Transverse colon (tissue), 4 donors: ENCODE results near the gene PAQR5. TPM values are rescaled to one million over a fixed set of nuclear protein-coding genes. Genes with fewer than 3 reads are reported as not detected.
A peak's percentile ranks its signal among the peaks of the same experiment; 100 is the strongest.

Experiments
- DNase-seq: peaks from one replicate; pipeline ENCODE4 v3.0.0-alpha.2; 2019
- H3K27ac ChIP-seq, 4 donors: fragments of 200-600 bp; sonication (generic); 2 replicates each; pipeline ENCODE4 v1.5.1; 2016 to 2018; ENCODE audit warnings: inconsistent platforms in 4 of 4
- H3K27me3 ChIP-seq: fragments of 200-600 bp; sonication (generic); 2 replicates; pipeline ENCODE4 v1.5.1; 2017; ENCODE audit warnings: inconsistent platforms
- H3K36me3 ChIP-seq, 4 donors: fragments of 200-600 bp; sonication (generic); 2 replicates each; pipeline ENCODE4 v1.5.1; 2017 to 2019; ENCODE audit warnings: inconsistent platforms in 4 of 4
- H3K4me1 ChIP-seq, 4 donors: fragments of 200-600 bp; sonication (generic); 2 replicates each; pipeline ENCODE4 v1.5.1; 2017 to 2020; ENCODE audit warnings: inconsistent platforms in 4 of 4
- H3K4me3 ChIP-seq, 4 donors: fragments of 200-600 bp; sonication (generic); 1 replicate in 1 of 4; 2 replicates in 3 of 4; pipeline versions ENCODE4 v1.5.1 to v1.6.1; 2017 to 2019; ENCODE audit warnings: inconsistent platforms in 4 of 4
- H3K9me3 ChIP-seq, 2 donors: fragments of 200-600 bp; sonication (generic); 2 replicates each; pipeline ENCODE4 v1.5.1; 2017 to 2019; ENCODE audit warnings: inconsistent platforms in 2 of 2
- EP300 ChIP-seq: sonication (generic); formaldehyde crosslinking; IDR thresholded peaks from one replicate; pipeline ENCODE4 v1.6.1; 2017; ENCODE audit warnings: antibody characterized with exemption, low read depth
- POLR2A ChIP-seq: fragments of 450-650 bp; IDR thresholded peaks from one replicate; pipeline ENCODE4 v1.6.1; 2016; ENCODE audit warnings: antibody characterized with exemption, mild to moderate bottlenecking, moderate library complexity
- POLR2AphosphoS5 ChIP-seq, 3 donors: sonication (generic); formaldehyde crosslinking; IDR thresholded peaks; one replicate each; pipeline ENCODE4 v1.6.1; 2016; ENCODE audit warnings: antibody characterized with exemption in 3 of 3
- WGBS, 2 donors: methylation state at CpG; one replicate each; pipeline ENCODE4 v1.1.5; 2018; ENCODE audit warnings: low coverage in 1 of 2; 5-methylcytosine and 5-hydroxymethylcytosine counted together
- in situ Hi-C, 4 donors: fragments of 200-750 bp; cut with MboI; loops; one replicate each; pipeline versions ENCODE4 v1.15.0 to v1.15.1; 2017; ENCODE audit warnings: low sequenced_read_pairs in 3 of 4, low pct_ligation_motif_present in 1 of 4, low pct_unique_long_range_greater_than_20kb in 1 of 4
- intact Hi-C: fragments of 100-400 bp; cut with DNase I; formaldehyde crosslinking; loops from one replicate; pipeline ENCODE4 v1.15.1; 2023; ENCODE audit warnings: low total_unique reads
- total RNA-seq, 4 donors: library from RNA; depleted of rRNA; stranded (reverse); fragments of >200 nt; gene quantifications; one replicate each; pipeline ENCODE4 v1.1.0, GENCODE V29; 2016
- TF ChIP-seq, protein P1 (sequence below), 5 experiments: fragments of 200-600 bp in 3 of 5; fragments of 450-650 bp in 2 of 5; sonication (generic) in 3 of 5; IDR thresholded peaks; 1 replicate in 2 of 5; 2 replicates in 3 of 5; pipeline ENCODE4 v1.5.1; 2016 to 2017; ENCODE audit warnings: antibody characterized with exemption in 5 of 5, inconsistent platforms in 3 of 5, mild to moderate bottlenecking in 2 of 5, moderate library complexity in 1 of 5

The PAQR5 gene
- total RNA-seq, 4 donors from 2014 or later, result 21.1 to 80.0 (median 48.9) TPM

DNA sequence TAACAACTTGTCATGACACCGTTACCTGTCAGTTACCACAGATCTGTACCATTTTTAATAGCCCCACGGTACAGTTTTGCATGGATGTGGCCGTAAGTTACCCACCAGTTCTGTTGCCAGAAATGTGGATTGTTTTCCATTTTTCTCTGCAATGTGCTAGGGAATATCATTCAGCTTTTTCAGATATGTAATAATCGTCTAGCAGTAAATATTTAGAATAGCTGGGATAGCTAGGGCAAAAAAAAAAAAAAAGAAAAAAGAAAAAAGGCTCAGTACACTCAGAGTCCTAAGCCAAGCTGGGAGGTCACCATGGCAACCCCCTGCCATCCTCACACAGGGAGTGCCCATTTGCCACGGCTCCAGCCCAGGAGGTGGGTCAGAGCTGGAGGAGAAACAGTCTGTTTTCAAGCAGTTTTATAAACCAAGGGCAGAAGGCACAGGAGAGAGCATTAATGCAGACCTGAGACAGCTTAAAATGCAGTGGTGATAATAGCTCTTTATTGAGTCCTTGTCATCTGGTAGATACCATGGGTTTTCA is 25.2 kb downstream of the PAQR5 start:
- no peaks in the 10 kb centered on the region for H3K9me3 ChIP-seq
- no peaks in the 10 kb centered on the region for H3K27me3 ChIP-seq
- no peak overlapping the region for H3K4me3 ChIP-seq
- H3K4me1 ChIP-seq, result peaks cover 0 to 71% (median 27%) of the 10 kb centered on the region in 4 donors
- DNase-seq, result no peak
- H3K27ac ChIP-seq, result peak overlapping the region in 1 of 4 donors; percentile 3
- H3K36me3 ChIP-seq, result no peaks in the 10 kb centered on the region
- 44 to 51% methylated on average over 5 of the region's 5 CpGs for WGBS, 2 donors
- intact Hi-C loops, result no loop called here
- in situ Hi-C loops, result no loop called here
- TF ChIP-seq POLR2A (no peak), POLR2AphosphoS5 (IDR thresholded peaks at IDR 0.05) (no peak), EP300 (no peak)
- TF ChIP-seq, protein P1, sequence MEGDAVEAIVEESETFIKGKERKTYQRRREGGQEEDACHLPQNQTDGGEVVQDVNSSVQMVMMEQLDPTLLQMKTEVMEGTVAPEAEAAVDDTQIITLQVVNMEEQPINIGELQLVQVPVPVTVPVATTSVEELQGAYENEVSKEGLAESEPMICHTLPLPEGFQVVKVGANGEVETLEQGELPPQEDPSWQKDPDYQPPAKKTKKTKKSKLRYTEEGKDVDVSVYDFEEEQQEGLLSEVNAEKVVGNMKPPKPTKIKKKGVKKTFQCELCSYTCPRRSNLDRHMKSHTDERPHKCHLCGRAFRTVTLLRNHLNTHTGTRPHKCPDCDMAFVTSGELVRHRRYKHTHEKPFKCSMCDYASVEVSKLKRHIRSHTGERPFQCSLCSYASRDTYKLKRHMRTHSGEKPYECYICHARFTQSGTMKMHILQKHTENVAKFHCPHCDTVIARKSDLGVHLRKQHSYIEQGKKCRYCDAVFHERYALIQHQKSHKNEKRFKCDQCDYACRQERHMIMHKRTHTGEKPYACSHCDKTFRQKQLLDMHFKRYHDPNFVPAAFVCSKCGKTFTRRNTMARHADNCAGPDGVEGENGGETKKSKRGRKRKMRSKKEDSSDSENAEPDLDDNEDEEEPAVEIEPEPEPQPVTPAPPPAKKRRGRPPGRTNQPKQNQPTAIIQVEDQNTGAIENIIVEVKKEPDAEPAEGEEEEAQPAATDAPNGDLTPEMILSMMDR (IDR thresholded peaks at IDR 0.05), result no peak

DNA sequence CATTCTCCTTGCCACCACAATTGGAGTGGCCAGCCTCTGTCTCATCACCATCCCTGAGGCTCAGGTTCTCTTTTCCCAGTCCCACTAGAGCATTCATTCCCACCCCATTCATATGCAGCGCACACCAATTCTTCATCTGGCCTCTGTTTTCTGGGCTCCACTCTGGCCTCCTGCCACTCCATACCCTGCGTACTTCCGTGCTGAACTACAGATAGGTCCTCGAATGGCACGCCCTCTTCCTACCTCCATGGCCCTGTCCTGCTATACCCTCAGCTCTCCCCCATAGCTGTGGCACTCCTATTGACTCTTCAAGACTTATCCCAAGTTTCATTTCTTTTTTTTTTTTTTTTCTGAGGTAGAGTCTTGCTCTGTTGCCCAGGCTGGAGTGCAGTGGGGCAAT is 25.9 kb downstream of the PAQR5 start:
- in situ Hi-C loops, result no loop called here
- no peaks in the 10 kb centered on the region for H3K9me3 ChIP-seq
- no peak for DNase-seq
- no peak for TF ChIP-seq EP300
- TF ChIP-seq, protein P1 (IDR thresholded peaks at IDR 0.05), result no peak
- no peak for TF ChIP-seq POLR2A
- no peak for TF ChIP-seq POLR2AphosphoS5 (IDR thresholded peaks at IDR 0.05)
- H3K4me1 ChIP-seq, result peaks cover 0 to 71% (median 29%) of the 10 kb centered on the region in 4 donors
- intact Hi-C loops, result no loop called here
- H3K36me3 ChIP-seq, result no peaks in the 10 kb centered on the region
- no peak overlapping the region for H3K4me3 ChIP-seq
- H3K27ac ChIP-seq, result no peak overlapping the region
- WGBS, 2 donors, result 90 to 96% methylated on average over 4 to 5 of the region's 5 CpGs
- H3K27me3 ChIP-seq, result no peaks in the 10 kb centered on the region

DNA sequence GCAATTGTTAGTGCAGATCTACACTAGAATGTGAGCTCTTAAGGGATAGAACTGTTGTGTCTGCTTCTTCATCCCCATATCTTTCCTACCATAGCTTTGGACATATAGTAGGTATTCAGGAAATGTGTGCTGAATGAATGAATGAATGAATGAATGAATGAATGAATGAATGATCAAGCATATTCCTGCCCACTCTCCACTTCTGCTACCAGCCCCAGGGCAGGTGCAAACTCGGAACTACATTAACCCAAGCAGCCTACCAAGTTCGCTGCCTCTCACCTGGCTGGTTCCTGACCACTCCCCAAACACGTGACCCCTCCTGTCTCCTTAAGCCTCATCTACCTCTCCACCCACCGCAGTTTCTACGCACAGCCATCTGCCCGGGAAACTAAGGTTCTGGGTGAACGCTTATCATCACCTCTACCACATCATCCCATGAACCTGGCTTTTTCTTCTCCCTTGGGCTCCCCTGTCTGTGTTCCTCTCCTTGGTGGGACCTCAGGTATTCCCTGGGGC is 26.8 kb downstream of the PAQR5 start:
- 68% methylated on average over 7 of the region's 7 CpGs; no CpG with 5 or more reads in 1 of the 2 donors for WGBS, 2 donors
- TF ChIP-seq POLR2AphosphoS5 (IDR thresholded peaks at IDR 0.05) (no peak), EP300 (no peak), POLR2A (no peak)
- TF ChIP-seq, protein P1 (IDR thresholded peaks at IDR 0.05), result no peak
- in situ Hi-C loops (no loop called here), intact Hi-C loops (no loop called here)
- DNase-seq, result no peak
- Histone ChIP-seq H3K4me1 (peaks cover 0 to 63% (median 27%) of the 10 kb centered on the region in 4 donors), H3K27me3 (no peaks in the 10 kb centered on the region), H3K36me3 (no peaks in the 10 kb centered on the region), H3K27ac (peak overlapping the region in 2 of 4 donors; percentile 13 to 24), H3K9me3 (no peaks in the 10 kb centered on the region), H3K4me3 (no peak overlapping the region)

DNA sequence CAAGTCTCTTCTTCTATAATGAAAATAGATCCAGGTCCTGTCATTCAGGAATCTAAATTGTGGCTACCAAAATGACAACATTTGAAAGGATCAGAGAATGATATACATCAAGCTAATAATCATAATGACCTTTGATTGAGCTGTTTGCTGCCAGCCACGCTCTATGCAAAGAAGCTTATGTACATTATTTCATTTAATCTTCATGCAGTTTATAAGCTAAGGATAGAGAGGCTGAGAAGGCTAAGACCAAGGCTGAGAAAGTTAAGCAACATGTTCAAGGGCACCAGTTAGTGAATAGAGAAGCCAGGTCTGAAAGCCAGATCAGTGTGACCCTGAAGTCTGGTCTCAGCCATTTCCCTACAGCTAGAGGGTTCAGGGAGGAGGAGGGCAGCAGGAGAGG is 29.4 kb downstream of the PAQR5 start:
- intact Hi-C loops, result no loop called here
- WGBS, 2 donors, result 44 to 54% methylated on average over 1 of the region's 1 CpG
- Histone ChIP-seq H3K27ac (peak overlapping the region; percentile 84 to 91 (median 88)), H3K36me3 (no peaks in the 10 kb centered on the region), H3K4me1 (peaks cover 0 to 49% (median 21%) of the 10 kb centered on the region in 4 donors), H3K9me3 (no peaks in the 10 kb centered on the region), H3K4me3 (no peak overlapping the region), H3K27me3 (no peaks in the 10 kb centered on the region)
- in situ Hi-C loops, result no loop called here
- DNase-seq, result no peak
- TF ChIP-seq POLR2A (no peak), EP300 (no peak), POLR2AphosphoS5 (IDR thresholded peaks at IDR 0.05) (no peak)
- TF ChIP-seq, protein P1 (IDR thresholded peaks at IDR 0.05), result no peak
